GM12878 (cell line): ENCODE results near the gene RNF152. TPM values are rescaled to one million over a fixed set of nuclear protein-coding genes. Genes with fewer than 3 reads are reported as not detected.

ENCODE experiments used
- ATAC-seq: fragments of 200-7000 bp; cut with Tn5 transposase; 3 replicates; pipeline ENCODE4 v1.9.1; 2020; ENCODE audit warnings: mild to moderate bottlenecking, moderate library complexity
- BruUV-seq: library from RNA; stranded (reverse); fragments of 400-500 nt; replicated peaks from 2 replicates; lab custom pipeline; 2021; lab: Mats Ljungman, UMichigan
- CTCF ChIA-PET: fragments of 300-600 bp; sonication (Branson Sonifier 250); formaldehyde crosslinking; extraction: SDS; loops from one replicate; lab custom pipeline; 2021; ENCODE audit warnings: inconsistent platforms; lab: Yijun Ruan, JAX
- POLR2A ChIA-PET: fragments of 350-600 bp; formaldehyde crosslinking; extraction: SDS; loops from one replicate; lab custom pipeline; 2021; ENCODE audit warnings: inconsistent platforms; lab: Charles Lee
- RAD21 ChIA-PET: fragments of 300-600 bp; sonication (Branson Sonifier 250); formaldehyde crosslinking; loops from one replicate; lab custom pipeline; 2023; ENCODE audit warnings: antibody characterized with exemption; ENCODE audit not compliant: unreplicated experiment; lab: Charles Lee
- SMC1A ChIA-PET: fragments of 300-600 bp; sonication (Branson Sonifier 250); formaldehyde crosslinking; loops from one replicate; lab custom pipeline; 2023; ENCODE audit not compliant: unreplicated experiment, uncharacterized antibody; lab: Charles Lee
- DNase-seq: peaks from one replicate; pipeline ENCODE4 v3.0.0-alpha.2; 2011; ENCODE audit warnings: low read depth, low spot score
- FAIRE-seq: peaks from 3 replicates; lab custom pipeline; 2011; peaks lifted over from hg19 to GRCh38; lab: Jason Lieb, UNC
- H2AFZ ChIP-seq: 2 replicates; pipeline ENCODE4 v1.6.0; 2011; ENCODE audit warnings: low read depth, low read length, control low read depth; ENCODE audit not compliant: control insufficient read depth
- H3K27ac ChIP-seq: 2 replicates; pipeline ENCODE4 v1.5.1; 2011; ENCODE audit warnings: control low read depth; ENCODE audit not compliant: control insufficient read depth, insufficient read depth
- H3K27me3 ChIP-seq, 2 experiments: replicated peaks in 1 of 2; 2 replicates each; pipeline versions ENCODE4 v1.6.0 to v1.6.1; 2011; ENCODE audit warnings: low read length in 1 of 2; ENCODE audit not compliant: control insufficient read depth in 2 of 2, insufficient read depth in 2 of 2
- H3K36me3 ChIP-seq, 2 experiments: 2 replicates each; pipeline ENCODE4 v1.5.1; 2011; ENCODE audit warnings: low read length in 1 of 2; ENCODE audit not compliant: control insufficient read depth in 2 of 2, insufficient read depth in 2 of 2
- H3K4me1 ChIP-seq: 2 replicates; pipeline ENCODE4 v1.6.1; 2011; ENCODE audit warnings: mild to moderate bottlenecking, low read length, moderate library complexity, mixed read lengths; ENCODE audit not compliant: control insufficient read depth, insufficient read depth
- H3K4me2 ChIP-seq: 2 replicates; pipeline ENCODE4 v1.6.0; 2011; ENCODE audit warnings: control low read depth; ENCODE audit not compliant: control insufficient read depth, insufficient read depth
- H3K4me3 ChIP-seq: fragments of 200-600 bp; sonication (generic); 2 replicates; pipeline ENCODE4 v1.5.1; 2016
- H3K79me2 ChIP-seq: 2 replicates; pipeline ENCODE4 v1.6.0; 2011; ENCODE audit warnings: low read length; ENCODE audit not compliant: control insufficient read depth, insufficient read depth
- H3K9ac ChIP-seq: 2 replicates; pipeline ENCODE4 v1.8.0; 2011; ENCODE audit warnings: low read length, control low read depth, mixed read lengths; ENCODE audit not compliant: control insufficient read depth, insufficient read depth
- H3K9me3 ChIP-seq: replicated peaks from 3 replicates; pipeline ENCODE4 v1.5.1; 2011; ENCODE audit warnings: mild to moderate bottlenecking, low read length; ENCODE audit not compliant: control insufficient read depth, insufficient read depth
- H4K20me1 ChIP-seq: 2 replicates; pipeline ENCODE4 v1.6.0; 2011; ENCODE audit not compliant: control insufficient read depth, insufficient read depth
- BHLHE40 ChIP-seq, 2 experiments: fragments of 450-650 bp in 1 of 2; IDR thresholded peaks; 2 replicates each; pipeline ENCODE4 v1.6.1; 2011 to 2017; ENCODE audit warnings: low read depth in 2 of 2, borderline replicate concordance in 1 of 2, improper control_type of control experiment in 1 of 2, low read length in 1 of 2, mild to moderate bottlenecking in 1 of 2
- ETV6 ChIP-seq, 2 experiments: fragments of 450-650 bp in 1 of 2; IDR thresholded peaks in 1 of 2; conservative IDR thresholded peaks in 1 of 2; 2 replicates each; pipeline ENCODE4 v1.6.1; 2014; ENCODE audit warnings: antibody characterized with exemption in 1 of 2, borderline replicate concordance in 1 of 2, low read depth in 1 of 2, mild to moderate bottlenecking in 1 of 2, moderate library complexity in 1 of 2
- EZH2 ChIP-seq: IDR thresholded peaks from 2 replicates; pipeline ENCODE4 v1.6.1; 2012; ENCODE audit warnings: low read depth, mild to moderate bottlenecking, control low read depth, inconsistent platforms, low read length, borderline replicate concordance; ENCODE audit not compliant: control insufficient read depth
- PAX8 ChIP-seq: fragments of 450-650 bp; IDR thresholded peaks from 2 replicates; pipeline ENCODE4 v1.6.1; 2017; ENCODE audit warnings: mild to moderate bottlenecking, moderate library complexity
- SMARCA5 ChIP-seq: fragments of 450-650 bp; IDR thresholded peaks from 2 replicates; pipeline ENCODE4 v1.6.1; 2017; ENCODE audit warnings: mild to moderate bottlenecking
- WRNIP1 ChIP-seq: IDR thresholded peaks from 2 replicates; pipeline ENCODE4 v1.6.1; 2011; ENCODE audit warnings: low read depth, low read length, improper control_type of control experiment, borderline replicate concordance
- ZZZ3 ChIP-seq: IDR thresholded peaks from 2 replicates; pipeline ENCODE4 v1.6.1; 2011; ENCODE audit warnings: low read depth; ENCODE audit not compliant: control insufficient read depth, insufficient read length
- WGBS: methylation state at CpG from one replicate; pipeline ENCODE4 v1.1.6; 2016; ENCODE audit warnings: low lambda C conversion rate; ENCODE audit not compliant: insufficient replicate concordance, insufficient coverage; ENCODE audit errors: missing lambda C conversion rate; 5-methylcytosine and 5-hydroxymethylcytosine counted together
- in situ Hi-C: fragments of 300-500 bp; cut with MboI; formaldehyde crosslinking; loops from 9 replicates; pipeline ENCODE4 v1.14.3; 2018; ENCODE audit warnings: mixed read lengths
- intact Hi-C: fragments of 100-400 bp; cut with micrococcal nuclease; formaldehyde crosslinking; loops from one replicate; pipeline ENCODE4 v1.14.2; 2022; ENCODE audit not compliant: unreplicated experiment
- polyA plus RNA-seq, 11 experiments: library from polyadenylated mRNA; depleted of rRNA in 4 of 11; unstranded in 6 of 11; stranded (reverse) in 5 of 11; fragments of >200 nt; fragmentation: Nextera tagmentation in 4 of 11; fragmentation: Illumina TruSeq in 1 of 11; extraction: Ambion mirVana in 4 of 11; extraction: Trizol in 1 of 11; gene quantifications; 1 replicate in 1 of 11; 2 replicates in 10 of 11; pipeline versions ENCODE4 v1.2.1 to v1.2.3, GENCODE V29; 2011 to 2016; ENCODE audit warnings: inconsistent platforms in 2 of 11, missing spikeins in 2 of 11, low read depth in 1 of 11
- total RNA-seq, 4 experiments: library from RNA; depleted of rRNA in 3 of 4; stranded (reverse); fragments of >200 nt in 3 of 4; fragmentation: Illumina TruSeq in 1 of 4; extraction: Trizol in 1 of 4; gene quantifications; 2 replicates each; pipeline versions ENCODE4 v1.2.1 to v1.2.3, GENCODE V29; 2013 to 2021
- TF ChIP-seq, protein P1 (sequence below): fragments of 150-350 bp; IDR thresholded peaks from 2 replicates; pipeline ENCODE4 v1.6.1; 2016; ENCODE audit warnings: low read depth, low read length
- TF ChIP-seq, protein P2 (sequence below): IDR thresholded peaks from 2 replicates; pipeline ENCODE4 v1.6.1; 2011; ENCODE audit warnings: low read depth, mild to moderate bottlenecking, low read length, moderate library complexity, borderline replicate concordance; ENCODE audit errors: extremely low read depth

RNF152 gene
- total and polyA plus RNA-seq, 10 of the 15 experiments (the other 5 are each of a cell fraction or from before 2014, with no cell fraction given): under 0.01 to 0.07 (median 0.03) TPM; not detected in 7

DNA sequence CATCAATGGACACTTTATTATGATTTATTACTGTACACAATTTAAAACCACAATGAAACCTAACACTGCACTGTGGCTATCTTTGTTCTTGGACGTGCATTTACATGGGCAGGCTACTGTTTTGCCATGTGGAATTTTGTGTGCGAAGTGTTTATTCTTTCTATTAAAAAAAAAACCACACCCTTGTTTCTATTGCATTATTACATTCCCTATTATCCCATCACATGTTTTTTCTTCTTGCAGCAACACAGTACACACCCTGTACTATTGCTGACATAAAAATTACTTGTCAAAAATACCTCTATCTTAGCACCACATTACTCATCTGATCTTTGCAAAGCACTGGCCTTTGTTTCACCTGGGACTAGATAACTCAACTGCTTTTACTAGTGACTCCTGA lies 1.5 kb downstream of the RNF152 start:
- no peaks in the 10 kb centered on the region for H3K79me2 ChIP-seq
- H3K4me1 ChIP-seq: no peaks in the 10 kb centered on the region; the same call in 1 of the 2 replicates
- ATAC-seq (no peak), FAIRE-seq (no peak), DNase-seq (no peak)
- BruUV-seq: no TSS peak
- SMC1A ChIA-PET: no interaction called here
- no peak overlapping the region for H3K4me2 ChIP-seq
- no peak overlapping the region for H3K9ac ChIP-seq
- POLR2A ChIA-PET: no interaction called here
- CTCF ChIA-PET: interaction anchor here (1.6 kb wide), 1 partner anchor 11 kb away, joined by 4 read pairs; no protein-coding TSS in a partner anchor
- in situ Hi-C loops: no loop called here
- no peak overlapping the region for H2AFZ ChIP-seq
- H3K27me3 ChIP-seq: peaks cover 7 to 22% of the 10 kb centered on the region in 2 experiments
- H3K36me3 ChIP-seq: no peaks in the 10 kb centered on the region
- H3K27ac ChIP-seq: no peak overlapping the region
- no peak overlapping the region for H3K4me3 ChIP-seq
- RAD21 ChIA-PET: no interaction called here
- no peaks in the 10 kb centered on the region for H4K20me1 ChIP-seq
- 53% methylated on average over 2 of the region's 2 CpGs for WGBS
- no peaks in the 10 kb centered on the region; the same call in 2 of the 3 replicates for H3K9me3 ChIP-seq
- intact Hi-C loops: no loop called here
- TF ChIP-seq WRNIP1 (no peak), EZH2 (no peak), SMARCA5 (no peak), PAX8 (no peak), ZZZ3 (no peak), ETV6 (conservative IDR thresholded peaks at IDR 0.05 in 1 of 2, IDR thresholded peaks at IDR 0.05 in 1 of 2; ENCODE audit: borderline replicate concordance in 1 of 2, low read depth in 1 of 2) (no peak), BHLHE40 (IDR thresholded peaks at IDR 0.05; ENCODE audit: borderline replicate concordance in 1 of 2, low read depth in 2 of 2, low read length in 1 of 2) (no peak)
- TF ChIP-seq, protein P1, sequence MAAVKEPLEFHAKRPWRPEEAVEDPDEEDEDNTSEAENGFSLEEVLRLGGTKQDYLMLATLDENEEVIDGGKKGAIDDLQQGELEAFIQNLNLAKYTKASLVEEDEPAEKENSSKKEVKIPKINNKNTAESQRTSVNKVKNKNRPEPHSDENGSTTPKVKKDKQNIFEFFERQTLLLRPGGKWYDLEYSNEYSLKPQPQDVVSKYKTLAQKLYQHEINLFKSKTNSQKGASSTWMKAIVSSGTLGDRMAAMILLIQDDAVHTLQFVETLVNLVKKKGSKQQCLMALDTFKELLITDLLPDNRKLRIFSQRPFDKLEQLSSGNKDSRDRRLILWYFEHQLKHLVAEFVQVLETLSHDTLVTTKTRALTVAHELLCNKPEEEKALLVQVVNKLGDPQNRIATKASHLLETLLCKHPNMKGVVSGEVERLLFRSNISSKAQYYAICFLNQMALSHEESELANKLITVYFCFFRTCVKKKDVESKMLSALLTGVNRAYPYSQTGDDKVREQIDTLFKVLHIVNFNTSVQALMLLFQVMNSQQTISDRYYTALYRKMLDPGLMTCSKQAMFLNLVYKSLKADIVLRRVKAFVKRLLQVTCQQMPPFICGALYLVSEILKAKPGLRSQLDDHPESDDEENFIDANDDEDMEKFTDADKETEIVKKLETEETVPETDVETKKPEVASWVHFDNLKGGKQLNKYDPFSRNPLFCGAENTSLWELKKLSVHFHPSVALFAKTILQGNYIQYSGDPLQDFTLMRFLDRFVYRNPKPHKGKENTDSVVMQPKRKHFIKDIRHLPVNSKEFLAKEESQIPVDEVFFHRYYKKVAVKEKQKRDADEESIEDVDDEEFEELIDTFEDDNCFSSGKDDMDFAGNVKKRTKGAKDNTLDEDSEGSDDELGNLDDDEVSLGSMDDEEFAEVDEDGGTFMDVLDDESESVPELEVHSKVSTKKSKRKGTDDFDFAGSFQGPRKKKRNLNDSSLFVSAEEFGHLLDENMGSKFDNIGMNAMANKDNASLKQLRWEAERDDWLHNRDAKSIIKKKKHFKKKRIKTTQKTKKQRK: no peak
- TF ChIP-seq, protein P2, sequence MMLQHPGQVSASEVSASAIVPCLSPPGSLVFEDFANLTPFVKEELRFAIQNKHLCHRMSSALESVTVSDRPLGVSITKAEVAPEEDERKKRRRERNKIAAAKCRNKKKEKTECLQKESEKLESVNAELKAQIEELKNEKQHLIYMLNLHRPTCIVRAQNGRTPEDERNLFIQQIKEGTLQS: no peak
